GM23338 (cell line): ENCODE results near the gene PAM. TPM values are rescaled to one million over a fixed set of nuclear protein-coding genes. Genes with fewer than 3 reads are reported as not detected.

Source experiments
- ATAC-seq: fragments of 200-7000 bp; cut with Tn5 transposase; 3 replicates; pipeline ENCODE4 v1.9.1; 2020
- DNase-seq: peaks from one replicate; pipeline ENCODE4 v3.0.0-alpha.2; 2015; ENCODE audit warnings: low spot score
- H2AFZ ChIP-seq: fragments of 200-600 bp; sonication (generic); 2 replicates; pipeline ENCODE4 v1.8.0; 2016; ENCODE audit warnings: antibody characterized with exemption, mild to moderate bottlenecking, moderate library complexity
- H3F3A ChIP-seq: fragments of 200-600 bp; sonication (generic); replicated peaks from 2 replicates; pipeline ENCODE4 v1.8.0; 2017; ENCODE audit warnings: antibody characterized with exemption, mixed run types, low read depth
- H3K27ac ChIP-seq: fragments of 200-600 bp; sonication (generic); 2 replicates; pipeline ENCODE4 v1.6.1; 2016; ENCODE audit warnings: low read depth
- H3K27me3 ChIP-seq: fragments of 200-600 bp; sonication (generic); 2 replicates; pipeline ENCODE4 v1.8.0; 2016; ENCODE audit warnings: mild to moderate bottlenecking, mixed run types, moderate library complexity; ENCODE audit not compliant: insufficient read depth
- H3K36me3 ChIP-seq: fragments of 200-600 bp; sonication (generic); 2 replicates; pipeline ENCODE4 v1.8.0; 2016; ENCODE audit warnings: mild to moderate bottlenecking; ENCODE audit not compliant: insufficient read depth
- H3K4me1 ChIP-seq: fragments of 200-600 bp; sonication (generic); 2 replicates; pipeline ENCODE4 v1.8.0; 2016; ENCODE audit warnings: mild to moderate bottlenecking, moderate library complexity; ENCODE audit not compliant: insufficient read depth
- H3K4me2 ChIP-seq: fragments of 200-600 bp; sonication (generic); 2 replicates; pipeline ENCODE4 v1.7.1; 2017; ENCODE audit warnings: mixed run types
- H3K4me3 ChIP-seq: fragments of 200-600 bp; sonication (generic); 2 replicates; pipeline ENCODE4 v1.6.1; 2016; ENCODE audit warnings: mixed run types
- H3K79me2 ChIP-seq: fragments of 200-600 bp; sonication (generic); replicated peaks from 2 replicates; pipeline ENCODE4 v1.8.0; 2017; ENCODE audit warnings: mild to moderate bottlenecking; ENCODE audit not compliant: insufficient read depth
- H3K9me2 ChIP-seq: fragments of 200-600 bp; sonication (generic); 2 replicates; pipeline ENCODE4 v1.8.0; 2017; ENCODE audit not compliant: insufficient read depth
- H4K20me1 ChIP-seq: fragments of 200-600 bp; sonication (generic); replicated peaks from 2 replicates; pipeline ENCODE4 v1.8.0; 2017; ENCODE audit warnings: mild to moderate bottlenecking; ENCODE audit not compliant: insufficient read depth
- H3K27ac Mint-ChIP-seq: 2 replicates; pipeline ENCODE4 v1.8.0; 2020; ENCODE audit warnings: inconsistent platforms, mild to moderate bottlenecking, moderate library complexity, mixed read lengths
- H3K27me3 Mint-ChIP-seq: 3 replicates; pipeline ENCODE4 v1.8.0; 2022; ENCODE audit warnings: low read depth, mild to moderate bottlenecking, moderate library complexity, mixed read lengths, inconsistent platforms; ENCODE audit not compliant: insufficient read depth, poor library complexity
- H3K36me3 Mint-ChIP-seq: 3 replicates; pipeline ENCODE4 v1.8.0; 2021; ENCODE audit warnings: low read depth, mild to moderate bottlenecking, inconsistent platforms, moderate library complexity, mixed read lengths
- H3K4me1 Mint-ChIP-seq: 3 replicates; pipeline ENCODE4 v1.8.0; 2020; ENCODE audit warnings: mild to moderate bottlenecking, inconsistent platforms, mixed read lengths
- H3K4me3 Mint-ChIP-seq: 3 replicates; pipeline ENCODE4 v1.8.0; 2021; ENCODE audit warnings: moderate library complexity, mild to moderate bottlenecking, inconsistent platforms, mixed read lengths
- H3K9me3 Mint-ChIP-seq: 3 replicates; pipeline ENCODE4 v1.8.0; 2020; ENCODE audit warnings: moderate library complexity, mild to moderate bottlenecking, inconsistent platforms, mixed read lengths
- CREB1 ChIP-seq: fragments of 250-450 bp; sonication (Bioruptor Pico); IDR thresholded peaks from 2 replicates; pipeline ENCODE4 v1.5.0; 2020; ENCODE audit warnings: low read depth, mild to moderate bottlenecking, moderate library complexity
- EZH2 ChIP-seq: fragments of 200-600 bp; sonication (generic); IDR thresholded peaks from one replicate; pipeline ENCODE4 v1.8.0; 2017; ENCODE audit warnings: antibody characterized with exemption, mild to moderate bottlenecking, low read depth; ENCODE audit not compliant: unreplicated experiment
- EZH2phosphoT487 ChIP-seq: fragments of 200-600 bp; sonication (generic); IDR thresholded peaks from one replicate; pipeline ENCODE4 v1.8.1; 2018; ENCODE audit warnings: antibody characterized with exemption; ENCODE audit not compliant: unreplicated experiment
- JUNB ChIP-seq: IDR thresholded peaks from one replicate; pipeline ENCODE4 v1.6.1; 2016; ENCODE audit warnings: antibody characterized with exemption; ENCODE audit not compliant: unreplicated experiment
- NANOG ChIP-seq: IDR thresholded peaks from 2 replicates; pipeline ENCODE4 v1.6.1; 2016; ENCODE audit warnings: antibody characterized with exemption, borderline replicate concordance
- ZNF114 ChIP-seq: fragments of 250-450 bp; sonication (Bioruptor Pico); IDR thresholded peaks from 2 replicates; pipeline ENCODE4 v1.5.0; 2020; ENCODE audit warnings: mild to moderate bottlenecking, moderate library complexity
- polyA plus RNA-seq: library from polyadenylated mRNA; unstranded; fragments of >200 nt; fragmentation: Nextera tagmentation; extraction: Ambion mirVana; gene quantifications from 2 replicates; pipeline ENCODE4 v1.2.1, GENCODE V29; 2016
- total RNA-seq: library from RNA; depleted of rRNA; stranded (reverse); fragments of >200 nt; shearing (Covaris generic); gene quantifications from 2 replicates; pipeline ENCODE4 v1.2.3, GENCODE V29; 2014
- TF ChIP-seq, protein P1 (sequence below): IDR thresholded peaks from one replicate; pipeline ENCODE4 v1.6.1; 2018; ENCODE audit warnings: antibody characterized with exemption; ENCODE audit not compliant: unreplicated experiment
- TF ChIP-seq, protein P2 (sequence below): IDR thresholded peaks from 2 replicates; pipeline ENCODE4 v1.6.1; 2016; ENCODE audit warnings: antibody characterized with exemption
- TF ChIP-seq, protein P3 (sequence below), 2 experiments: fragments of 200-600 bp in 1 of 2; sonication (generic) in 1 of 2; conservative IDR thresholded peaks; 2 replicates each; pipeline versions ENCODE4 v1.5.1 to v1.6.1; 2016 to 2017; ENCODE audit warnings: antibody characterized with exemption in 2 of 2, low read depth in 2 of 2, mild to moderate bottlenecking in 2 of 2, moderate library complexity in 1 of 2

PAM gene
- total and polyA plus RNA-seq, 2 experiments from 2014 or later: 33.9 to 79.4 TPM

DNA sequence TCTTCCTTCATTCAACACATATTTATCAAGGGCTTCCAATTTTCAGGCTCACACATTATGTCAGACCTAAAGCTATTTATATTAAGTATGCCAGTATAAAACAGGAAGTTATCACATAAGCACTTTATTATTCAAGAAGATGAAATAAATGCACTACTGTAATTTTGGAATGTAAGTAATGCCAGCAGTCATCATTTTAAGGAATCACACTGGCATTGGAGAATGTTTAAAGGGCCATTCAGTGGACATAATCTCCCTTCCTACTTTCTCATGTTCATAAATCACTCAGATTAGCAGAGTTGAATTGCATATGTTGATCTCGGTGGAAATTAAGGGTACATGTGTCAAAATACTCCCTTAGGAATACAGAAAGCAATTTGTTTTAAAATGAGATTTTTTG lies 200.4 kb downstream of the PAM start (continued):
- TF ChIP-seq, protein P1, sequence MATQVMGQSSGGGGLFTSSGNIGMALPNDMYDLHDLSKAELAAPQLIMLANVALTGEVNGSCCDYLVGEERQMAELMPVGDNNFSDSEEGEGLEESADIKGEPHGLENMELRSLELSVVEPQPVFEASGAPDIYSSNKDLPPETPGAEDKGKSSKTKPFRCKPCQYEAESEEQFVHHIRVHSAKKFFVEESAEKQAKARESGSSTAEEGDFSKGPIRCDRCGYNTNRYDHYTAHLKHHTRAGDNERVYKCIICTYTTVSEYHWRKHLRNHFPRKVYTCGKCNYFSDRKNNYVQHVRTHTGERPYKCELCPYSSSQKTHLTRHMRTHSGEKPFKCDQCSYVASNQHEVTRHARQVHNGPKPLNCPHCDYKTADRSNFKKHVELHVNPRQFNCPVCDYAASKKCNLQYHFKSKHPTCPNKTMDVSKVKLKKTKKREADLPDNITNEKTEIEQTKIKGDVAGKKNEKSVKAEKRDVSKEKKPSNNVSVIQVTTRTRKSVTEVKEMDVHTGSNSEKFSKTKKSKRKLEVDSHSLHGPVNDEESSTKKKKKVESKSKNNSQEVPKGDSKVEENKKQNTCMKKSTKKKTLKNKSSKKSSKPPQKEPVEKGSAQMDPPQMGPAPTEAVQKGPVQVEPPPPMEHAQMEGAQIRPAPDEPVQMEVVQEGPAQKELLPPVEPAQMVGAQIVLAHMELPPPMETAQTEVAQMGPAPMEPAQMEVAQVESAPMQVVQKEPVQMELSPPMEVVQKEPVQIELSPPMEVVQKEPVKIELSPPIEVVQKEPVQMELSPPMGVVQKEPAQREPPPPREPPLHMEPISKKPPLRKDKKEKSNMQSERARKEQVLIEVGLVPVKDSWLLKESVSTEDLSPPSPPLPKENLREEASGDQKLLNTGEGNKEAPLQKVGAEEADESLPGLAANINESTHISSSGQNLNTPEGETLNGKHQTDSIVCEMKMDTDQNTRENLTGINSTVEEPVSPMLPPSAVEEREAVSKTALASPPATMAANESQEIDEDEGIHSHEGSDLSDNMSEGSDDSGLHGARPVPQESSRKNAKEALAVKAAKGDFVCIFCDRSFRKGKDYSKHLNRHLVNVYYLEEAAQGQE: no peak
- TF ChIP-seq, protein P2, sequence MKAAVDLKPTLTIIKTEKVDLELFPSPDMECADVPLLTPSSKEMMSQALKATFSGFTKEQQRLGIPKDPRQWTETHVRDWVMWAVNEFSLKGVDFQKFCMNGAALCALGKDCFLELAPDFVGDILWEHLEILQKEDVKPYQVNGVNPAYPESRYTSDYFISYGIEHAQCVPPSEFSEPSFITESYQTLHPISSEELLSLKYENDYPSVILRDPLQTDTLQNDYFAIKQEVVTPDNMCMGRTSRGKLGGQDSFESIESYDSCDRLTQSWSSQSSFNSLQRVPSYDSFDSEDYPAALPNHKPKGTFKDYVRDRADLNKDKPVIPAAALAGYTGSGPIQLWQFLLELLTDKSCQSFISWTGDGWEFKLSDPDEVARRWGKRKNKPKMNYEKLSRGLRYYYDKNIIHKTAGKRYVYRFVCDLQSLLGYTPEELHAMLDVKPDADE: no peak
- TF ChIP-seq NANOG: no peak
- no peak for TF ChIP-seq EZH2
- no peak for TF ChIP-seq CREB1 (CRISPR knock-in tag)

DNA sequence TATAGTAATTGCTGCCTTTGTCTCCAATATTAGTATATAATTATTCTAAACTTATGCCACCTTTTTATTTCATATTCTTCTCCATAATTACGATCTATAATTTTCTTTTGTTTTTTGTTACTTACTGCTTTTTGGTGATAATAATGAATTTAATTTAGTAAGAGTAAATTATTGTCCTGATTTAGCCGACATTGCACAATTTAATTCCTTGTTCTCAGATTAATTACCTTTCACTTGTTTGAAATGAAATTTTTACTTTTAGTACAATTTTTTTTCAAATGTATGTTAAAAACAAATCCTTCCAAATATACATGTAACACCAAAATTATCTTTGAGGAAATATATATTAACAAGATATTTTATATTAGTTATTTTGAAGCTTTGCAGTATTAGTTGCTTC lies 201.5 kb downstream of the PAM start:
- H3K36me3 ChIP-seq: no peaks in the 10 kb centered on the region
- H3K36me3 Mint-ChIP-seq: no peaks in the 10 kb centered on the region
- H3K4me3 ChIP-seq: no peak overlapping the region
- no peak overlapping the region for H3K27ac Mint-ChIP-seq
- no peaks in the 10 kb centered on the region for H3K27me3 Mint-ChIP-seq
- H3K4me2 ChIP-seq: no peak overlapping the region
- H2AFZ ChIP-seq: no peak overlapping the region
- no peaks in the 10 kb centered on the region for H4K20me1 ChIP-seq
- no peaks in the 10 kb centered on the region for H3K9me3 Mint-ChIP-seq
- H3K9me2 ChIP-seq: no peaks in the 10 kb centered on the region
- H3K27ac ChIP-seq: no peak overlapping the region
- H3K79me2 ChIP-seq: no peaks in the 10 kb centered on the region
- H3K4me1 ChIP-seq: no peaks in the 10 kb centered on the region
- H3K4me1 Mint-ChIP-seq: no peaks in the 10 kb centered on the region
- no peaks in the 10 kb centered on the region for H3K27me3 ChIP-seq
- DNase-seq (no peak), ATAC-seq (no peak)
- H3K4me3 Mint-ChIP-seq: no peak overlapping the region
- TF ChIP-seq, protein P1: no peak
- TF ChIP-seq ZNF114 (CRISPR knock-in tag): no peak
- TF ChIP-seq, protein P3, sequence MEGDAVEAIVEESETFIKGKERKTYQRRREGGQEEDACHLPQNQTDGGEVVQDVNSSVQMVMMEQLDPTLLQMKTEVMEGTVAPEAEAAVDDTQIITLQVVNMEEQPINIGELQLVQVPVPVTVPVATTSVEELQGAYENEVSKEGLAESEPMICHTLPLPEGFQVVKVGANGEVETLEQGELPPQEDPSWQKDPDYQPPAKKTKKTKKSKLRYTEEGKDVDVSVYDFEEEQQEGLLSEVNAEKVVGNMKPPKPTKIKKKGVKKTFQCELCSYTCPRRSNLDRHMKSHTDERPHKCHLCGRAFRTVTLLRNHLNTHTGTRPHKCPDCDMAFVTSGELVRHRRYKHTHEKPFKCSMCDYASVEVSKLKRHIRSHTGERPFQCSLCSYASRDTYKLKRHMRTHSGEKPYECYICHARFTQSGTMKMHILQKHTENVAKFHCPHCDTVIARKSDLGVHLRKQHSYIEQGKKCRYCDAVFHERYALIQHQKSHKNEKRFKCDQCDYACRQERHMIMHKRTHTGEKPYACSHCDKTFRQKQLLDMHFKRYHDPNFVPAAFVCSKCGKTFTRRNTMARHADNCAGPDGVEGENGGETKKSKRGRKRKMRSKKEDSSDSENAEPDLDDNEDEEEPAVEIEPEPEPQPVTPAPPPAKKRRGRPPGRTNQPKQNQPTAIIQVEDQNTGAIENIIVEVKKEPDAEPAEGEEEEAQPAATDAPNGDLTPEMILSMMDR (conservative IDR thresholded peaks at IDR 0.05; ENCODE audit: low read depth in 2 of 2): no peak
- TF ChIP-seq JUNB: no peak
- no peak for TF ChIP-seq EZH2phosphoT487
- TF ChIP-seq, protein P2: no peak
- no peak for TF ChIP-seq CREB1 (CRISPR knock-in tag)
- H3F3A ChIP-seq: no peaks in the 10 kb centered on the region
